GM18499 (cell line): Measurements from ENCODE around the gene PCDHGC4.

ENCODE experiments used
- ATAC-seq: cut with Tn5 transposase; IDR thresholded peaks from one replicate; pipeline ENCODE4 v1.9.1; 2021; ENCODE audit warnings: moderate number of reproducible peaks; ENCODE audit not compliant: insufficient read depth, unreplicated experiment

Gene PCDHGC4

DNA sequence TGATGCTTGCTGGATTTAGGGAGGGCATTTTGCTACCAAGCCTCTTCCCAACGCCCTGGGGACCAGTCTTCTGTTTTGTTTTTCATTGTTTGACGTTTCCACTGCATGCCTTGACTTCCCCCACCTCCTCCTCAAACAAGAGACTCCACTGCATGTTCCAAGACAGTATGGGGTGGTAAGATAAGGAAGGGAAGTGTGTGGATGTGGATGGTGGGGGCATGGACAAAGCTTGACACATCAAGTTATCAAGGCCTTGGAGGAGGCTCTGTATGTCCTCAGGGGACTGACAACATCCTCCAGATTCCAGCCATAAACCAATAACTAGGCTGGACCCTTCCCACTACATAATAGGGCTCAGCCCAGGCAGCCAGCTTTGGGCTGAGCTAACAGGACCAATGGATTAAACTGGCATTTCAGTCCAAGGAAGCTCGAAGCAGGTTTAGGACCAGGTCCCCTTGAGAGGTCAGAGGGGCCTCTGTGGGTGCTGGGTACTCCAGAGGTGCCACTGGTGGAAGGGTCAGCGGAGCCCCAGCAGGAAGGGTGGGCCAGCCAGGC is 27.0 kb downstream of the PCDHGC4 start:
- ATAC-seq, result no peak

DNA sequence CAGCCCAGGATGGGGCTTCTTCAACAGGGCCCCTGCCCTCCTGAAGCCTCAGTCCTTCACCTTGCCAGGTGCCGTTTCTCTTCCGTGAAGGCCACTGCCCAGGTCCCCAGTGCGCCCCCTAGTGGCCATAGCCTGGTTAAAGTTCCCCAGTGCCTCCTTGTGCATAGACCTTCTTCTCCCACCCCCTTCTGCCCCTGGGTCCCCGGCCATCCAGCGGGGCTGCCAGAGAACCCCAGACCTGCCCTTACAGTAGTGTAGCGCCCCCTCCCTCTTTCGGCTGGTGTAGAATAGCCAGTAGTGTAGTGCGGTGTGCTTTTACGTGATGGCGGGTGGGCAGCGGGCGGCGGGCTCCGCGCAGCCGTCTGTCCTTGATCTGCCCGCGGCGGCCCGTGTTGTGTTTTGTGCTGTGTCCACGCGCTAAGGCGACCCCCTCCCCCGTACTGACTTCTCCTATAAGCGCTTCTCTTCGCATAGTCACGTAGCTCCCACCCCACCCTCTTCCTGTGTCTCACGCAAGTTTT is 27.6 kb downstream of the PCDHGC4 start:
- no peak for ATAC-seq

DNA sequence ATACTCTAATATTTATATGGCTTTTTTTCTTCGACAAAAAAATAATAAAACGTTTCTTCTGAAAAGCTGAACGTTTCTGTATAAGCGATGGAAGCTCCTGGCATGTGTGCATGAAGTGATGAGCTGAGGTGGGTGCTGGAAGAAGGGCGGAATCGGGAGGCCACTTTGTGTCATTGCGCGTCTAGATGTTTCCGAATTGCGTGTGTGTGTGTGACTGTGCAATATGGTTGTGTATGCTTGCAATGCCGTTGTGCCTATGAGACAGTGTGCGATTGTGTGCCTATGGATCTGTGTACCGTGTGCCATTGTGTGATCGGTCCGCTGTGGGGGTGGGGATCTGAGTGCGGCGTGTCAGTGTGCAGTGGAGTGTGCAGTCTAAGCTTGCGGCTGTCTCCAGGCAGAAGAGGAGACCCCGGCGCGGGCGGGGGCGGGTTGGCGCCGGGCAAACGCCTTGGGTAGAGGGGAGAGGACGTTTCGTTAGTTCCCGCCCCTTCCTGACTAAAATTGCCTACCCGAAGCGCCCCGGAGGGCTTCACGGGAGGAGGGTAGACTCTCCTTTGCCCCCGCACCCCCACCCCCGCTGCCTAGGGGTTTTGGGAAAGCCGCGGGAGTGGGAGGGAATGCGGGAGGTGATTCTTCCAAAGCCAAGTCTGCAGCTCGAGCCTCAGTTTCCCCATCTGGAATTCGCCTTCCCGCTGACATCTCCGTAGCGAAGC is 28.2 kb downstream of the PCDHGC4 start:
- no peak for ATAC-seq

DNA sequence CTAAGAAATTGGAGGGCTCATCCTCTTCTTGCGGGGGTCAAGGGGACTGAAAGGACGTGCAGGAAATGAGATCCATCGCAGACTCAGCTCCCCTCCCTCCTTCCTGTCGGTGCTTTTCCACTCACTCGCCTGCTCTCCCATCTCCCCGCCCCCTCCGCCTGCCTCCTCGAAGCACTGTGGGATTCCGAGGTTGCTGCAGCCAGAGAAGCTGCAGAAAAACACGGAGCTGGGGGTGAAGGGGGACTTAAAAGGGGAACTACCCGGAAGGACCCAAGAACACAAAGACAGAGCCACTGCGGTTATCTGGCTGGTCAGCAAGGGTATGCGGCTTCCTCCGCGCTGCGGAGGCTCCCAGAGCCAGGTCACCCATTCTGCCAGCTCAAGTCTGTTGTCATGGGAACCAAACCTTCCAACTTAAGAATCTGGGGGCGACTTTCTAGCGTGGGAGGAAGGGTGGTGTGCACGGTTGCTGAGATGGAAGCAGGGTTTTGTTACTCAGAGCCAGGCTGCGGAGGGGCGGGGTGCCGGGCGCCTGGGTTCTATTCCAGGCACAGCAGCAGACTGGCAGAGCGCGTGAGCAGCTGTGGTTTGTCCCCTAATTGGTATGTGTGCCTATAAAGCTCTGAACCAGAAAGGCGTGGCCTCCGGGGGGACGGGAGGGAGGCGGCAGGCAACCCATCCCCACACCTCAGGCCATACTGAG is 28.9 kb downstream of the PCDHGC4 start:
- ATAC-seq, result no peak

DNA sequence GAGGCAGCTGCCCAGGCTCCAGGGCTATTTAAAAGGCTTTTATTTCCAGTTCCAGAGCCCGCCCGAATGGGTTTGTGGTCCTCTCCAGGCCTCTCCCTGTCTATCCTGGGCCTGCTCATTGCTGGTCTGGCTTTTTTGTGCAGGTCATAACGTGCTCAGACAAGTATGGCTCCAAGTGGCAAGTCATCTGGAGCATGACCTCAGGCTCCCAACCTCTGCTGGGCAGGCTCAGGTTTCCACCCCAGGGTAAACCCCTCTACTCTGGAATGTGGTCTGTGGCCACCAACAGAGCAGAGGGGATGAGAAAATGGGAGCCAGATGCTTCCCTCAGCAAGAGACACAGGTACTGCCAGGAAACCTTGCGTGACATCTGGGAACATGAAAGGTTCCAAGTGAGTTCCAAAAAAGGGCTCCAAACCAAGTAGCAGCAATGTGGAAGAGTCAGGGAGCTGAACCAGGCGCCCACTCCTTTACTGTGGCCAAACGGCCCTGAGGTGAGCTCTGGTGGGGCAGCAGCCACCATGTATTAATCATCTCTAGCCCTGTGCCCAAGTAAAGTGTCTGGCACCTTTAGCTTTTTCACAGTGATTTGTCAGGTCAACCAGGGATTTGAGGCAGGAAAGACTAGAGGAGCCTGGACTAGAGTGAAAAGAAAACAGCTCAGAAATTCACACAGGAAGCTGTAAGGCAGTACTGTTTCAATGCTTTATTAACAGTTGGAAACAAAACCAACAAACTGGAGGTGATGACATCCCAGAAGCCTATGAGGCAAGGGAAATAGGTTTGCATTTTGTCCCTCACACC is 29.7 kb downstream of the PCDHGC4 start:
- ATAC-seq, result no peak

GRCh38 chr5:141515141-141515540 is 30.3 kb downstream of the PCDHGC4 start:
- ATAC-seq, result no peak

- ATAC-seq, result no peak
Measured at GRCh38 chr5:141515946-141516671, 31.3 kb downstream of the PCDHGC4 start.

GRCh38 chr5:141516672-141517025 is 31.8 kb downstream of the PCDHGC4 start:
- ATAC-seq, result no peak

DNA sequence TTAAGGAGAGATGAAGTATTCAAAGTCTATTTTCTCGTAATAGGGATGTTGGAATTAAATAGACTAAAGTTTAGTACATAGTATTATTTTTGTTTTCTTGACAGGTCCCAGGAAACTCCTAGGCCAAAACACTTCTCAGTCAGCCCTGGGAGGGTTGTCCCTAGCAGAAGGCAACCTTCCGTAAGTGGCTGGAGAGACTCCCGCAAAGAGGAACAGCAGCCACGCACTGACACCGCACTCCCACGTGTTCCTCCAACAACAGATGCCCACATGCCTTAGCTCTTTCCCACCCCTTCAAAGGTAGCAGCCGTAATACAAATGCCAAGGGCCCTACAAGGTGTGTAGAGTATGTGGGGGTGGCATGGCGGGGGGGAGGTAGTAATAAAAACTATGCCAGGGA is 32.5 kb downstream of the PCDHGC4 start:
- ATAC-seq, result no peak

DNA sequence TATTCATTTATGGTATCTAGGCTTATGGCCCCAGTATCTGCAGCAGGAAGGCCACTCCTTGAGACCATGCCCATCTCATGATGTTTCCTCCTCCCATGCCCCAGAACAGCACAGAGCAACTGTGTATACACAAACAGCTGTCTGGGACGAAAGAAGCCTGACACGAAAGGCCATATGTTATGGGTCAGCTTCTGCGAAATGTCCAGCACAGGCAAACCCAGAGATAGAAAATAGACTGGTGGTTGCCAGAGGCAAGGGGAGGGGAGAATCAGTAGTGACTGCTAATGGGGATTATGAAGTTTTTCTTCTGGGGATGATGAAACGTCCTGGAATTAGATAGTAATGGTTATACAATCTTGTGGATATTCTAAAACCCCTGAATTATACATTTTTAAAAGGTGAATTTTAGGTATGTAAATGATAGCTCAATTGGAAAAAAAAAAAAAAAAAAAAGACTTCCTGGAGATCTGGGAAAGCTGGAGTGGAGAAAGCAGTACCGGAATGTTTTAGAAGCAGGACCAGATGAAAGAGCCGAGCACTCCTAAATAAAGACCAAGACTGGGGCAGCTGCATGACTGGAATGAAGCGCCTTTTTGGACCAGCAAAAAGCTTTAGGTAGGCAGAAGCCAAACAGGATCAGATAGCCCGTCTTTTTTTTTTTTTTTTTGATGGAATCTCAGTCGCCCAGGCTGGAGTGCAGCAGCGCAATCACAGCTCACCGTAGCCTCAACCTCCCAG is 33.2 kb downstream of the PCDHGC4 start:
- ATAC-seq, result no peak

DNA sequence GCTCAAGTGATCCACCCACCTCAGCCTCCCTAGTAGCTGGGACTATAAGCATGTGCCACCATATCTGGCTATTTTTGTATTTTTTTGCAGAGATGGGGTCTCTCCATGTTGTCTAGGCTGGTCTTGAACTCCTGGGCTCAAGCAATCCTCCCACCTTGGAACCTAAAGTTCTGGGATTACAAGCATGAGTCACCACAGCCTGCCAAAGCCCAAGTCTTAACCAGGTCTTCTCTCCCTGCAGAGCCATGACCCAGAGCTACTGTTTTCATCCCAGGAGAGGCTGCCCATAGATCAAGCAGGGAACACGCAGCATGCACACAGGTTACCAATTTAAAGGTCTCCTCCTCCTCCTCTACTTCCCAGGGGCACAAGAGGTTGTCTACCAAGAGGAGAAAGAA is 33.8 kb downstream of the PCDHGC4 start:
- ATAC-seq, result no peak

- no peak for ATAC-seq
Measured at GRCh38 chr5:141519605-141520565, 35.1 kb downstream of the PCDHGC4 start.

- ATAC-seq, result no peak
Measured at GRCh38 chr5:141521244-141521781, 36.5 kb downstream of the PCDHGC4 start.

DNA sequence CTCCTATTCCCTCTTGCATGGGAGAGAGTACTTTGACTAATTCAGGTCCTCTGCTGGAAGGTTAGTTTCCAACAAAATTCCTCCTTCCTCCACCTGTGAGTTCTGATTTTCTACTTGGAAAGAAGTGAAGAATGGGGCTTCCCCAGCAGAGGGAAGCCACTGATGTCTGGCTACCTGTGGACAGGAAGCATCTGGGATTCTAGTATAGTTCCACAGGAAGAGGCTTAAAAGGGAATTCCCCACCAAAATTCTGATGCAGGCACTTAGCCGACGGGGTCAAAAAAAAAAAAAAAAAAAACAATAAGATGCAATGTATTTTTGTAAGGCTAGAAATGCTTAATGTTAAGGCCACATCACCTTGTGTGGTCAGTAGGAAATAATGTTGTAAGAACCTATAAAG is 37.5 kb downstream of the PCDHGC4 start:
- ATAC-seq, result no peak

DNA sequence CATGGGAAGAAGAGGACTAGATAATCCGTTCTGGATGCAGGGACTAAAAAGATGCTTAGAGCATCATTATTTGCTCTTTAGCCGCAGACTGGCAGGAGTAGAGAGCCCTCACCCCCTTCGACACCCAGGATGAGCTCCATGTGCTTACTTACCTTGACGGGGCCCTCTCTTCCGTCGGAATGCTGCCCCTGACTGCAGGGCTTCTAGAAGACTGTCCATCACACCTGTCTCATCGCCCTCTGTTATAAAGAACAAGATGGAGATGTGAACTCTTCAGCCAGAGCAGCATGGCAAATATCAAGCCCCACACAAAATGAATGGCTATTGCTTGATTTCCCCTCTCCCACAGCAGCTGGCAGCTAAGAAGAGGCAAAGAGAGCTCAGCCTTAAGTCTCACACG is 39.2 kb downstream of the PCDHGC4 start:
- ATAC-seq, result no peak

DNA sequence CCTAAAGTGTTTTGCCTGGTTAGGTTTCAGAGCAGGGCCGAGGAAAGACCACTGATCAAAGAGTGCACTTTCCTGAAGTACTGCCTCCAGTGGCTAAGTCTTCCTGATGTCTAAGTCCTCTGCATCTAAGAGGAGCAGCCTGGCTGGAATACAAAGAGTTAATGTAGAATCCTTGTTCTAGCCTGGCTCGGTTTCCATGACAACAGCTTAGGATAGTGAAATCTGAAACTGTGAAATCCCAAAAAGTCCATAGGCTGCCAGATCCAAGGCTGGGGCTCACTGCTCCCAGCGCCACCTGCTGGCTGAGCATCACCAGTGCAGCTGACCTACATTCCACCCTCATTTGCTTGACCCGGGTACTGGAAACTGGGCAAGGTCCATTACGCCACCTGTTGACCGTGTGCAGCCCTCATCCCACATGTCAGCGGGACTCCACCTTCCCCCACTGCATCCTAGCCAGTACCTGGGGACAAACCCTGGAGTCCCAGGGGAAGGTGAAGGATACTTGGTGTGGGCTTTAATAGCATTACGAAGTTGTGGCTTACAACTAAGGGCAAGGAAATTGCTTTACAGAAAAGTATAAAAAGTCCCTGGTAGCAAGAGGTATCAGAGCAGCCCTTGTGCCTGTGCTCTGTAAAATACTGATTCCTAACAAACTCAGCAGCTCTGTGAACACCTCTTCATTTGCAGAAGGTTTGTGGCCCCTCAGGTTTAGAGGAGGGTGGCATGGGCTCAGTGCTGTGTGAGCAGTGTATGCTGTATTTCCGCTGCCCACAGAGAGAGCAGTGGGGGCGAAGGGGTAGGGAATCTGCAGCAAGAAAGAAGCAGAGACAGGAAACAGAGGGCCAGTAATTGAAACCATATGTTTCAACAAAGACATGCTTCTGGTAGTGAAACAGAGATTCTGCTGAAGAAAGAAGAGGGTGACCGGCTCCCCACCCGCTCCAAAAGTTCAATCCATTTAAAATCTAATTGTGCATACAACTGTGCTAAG is 40.1 kb downstream of the PCDHGC4 start:
- peak; percentile 41 for ATAC-seq

DNA sequence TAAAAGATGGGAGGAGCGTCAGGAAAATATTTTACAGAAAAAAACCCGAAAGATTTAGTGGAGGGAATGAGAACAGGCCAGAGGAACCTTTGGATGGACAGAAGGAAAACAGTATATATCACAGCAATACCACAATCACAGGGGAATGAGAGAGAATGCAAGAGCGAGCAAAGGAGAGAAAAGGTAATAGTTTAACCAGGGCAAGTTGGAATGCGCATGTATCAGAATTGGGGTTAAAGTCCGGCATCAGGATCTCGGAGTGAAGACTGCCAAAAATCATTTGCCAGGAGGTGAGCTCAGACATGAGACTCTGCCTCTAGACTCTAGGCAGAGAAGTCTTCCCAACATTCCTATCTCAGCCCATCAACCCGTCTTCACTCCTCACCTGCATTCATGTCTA is 40.8 kb downstream of the PCDHGC4 start:
- no peak for ATAC-seq
